ENCODE results near the gene NFATC2.
A peak's percentile ranks its signal among the peaks of the same experiment; 100 is the strongest.

NFATC2 gene

DNA sequence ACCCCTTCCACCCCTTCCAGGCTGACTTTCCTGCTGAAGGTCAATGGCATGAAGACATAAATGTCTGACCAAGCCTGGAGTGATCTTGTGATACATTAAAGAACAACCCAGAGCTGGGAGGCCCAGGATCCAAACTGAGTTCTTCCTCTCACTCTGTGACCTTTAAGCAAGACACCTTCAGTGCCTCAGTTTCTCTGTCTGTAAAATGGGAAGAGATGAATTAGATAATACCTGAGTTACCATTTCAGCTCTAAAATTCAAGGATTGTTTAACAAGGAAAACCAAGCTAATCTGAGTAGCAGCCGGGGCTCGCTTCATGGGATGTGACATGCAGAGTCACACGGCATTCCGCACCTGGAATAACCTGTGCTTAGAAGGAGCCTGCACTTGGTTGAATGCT, 7.0 kb upstream of the NFATC2 start (continued):
- TF ChIP-seq SCRT2 (tag by site-specific recombination; IDR thresholded peaks at IDR 0.05), result no peak
- no peak for TF ChIP-seq ZNF416 (tag by site-specific recombination; IDR thresholded peaks at IDR 0.05)
- no peak for TF ChIP-seq OSR2 (tag by site-specific recombination; IDR thresholded peaks at IDR 0.05)
- TF ChIP-seq, protein P1, sequence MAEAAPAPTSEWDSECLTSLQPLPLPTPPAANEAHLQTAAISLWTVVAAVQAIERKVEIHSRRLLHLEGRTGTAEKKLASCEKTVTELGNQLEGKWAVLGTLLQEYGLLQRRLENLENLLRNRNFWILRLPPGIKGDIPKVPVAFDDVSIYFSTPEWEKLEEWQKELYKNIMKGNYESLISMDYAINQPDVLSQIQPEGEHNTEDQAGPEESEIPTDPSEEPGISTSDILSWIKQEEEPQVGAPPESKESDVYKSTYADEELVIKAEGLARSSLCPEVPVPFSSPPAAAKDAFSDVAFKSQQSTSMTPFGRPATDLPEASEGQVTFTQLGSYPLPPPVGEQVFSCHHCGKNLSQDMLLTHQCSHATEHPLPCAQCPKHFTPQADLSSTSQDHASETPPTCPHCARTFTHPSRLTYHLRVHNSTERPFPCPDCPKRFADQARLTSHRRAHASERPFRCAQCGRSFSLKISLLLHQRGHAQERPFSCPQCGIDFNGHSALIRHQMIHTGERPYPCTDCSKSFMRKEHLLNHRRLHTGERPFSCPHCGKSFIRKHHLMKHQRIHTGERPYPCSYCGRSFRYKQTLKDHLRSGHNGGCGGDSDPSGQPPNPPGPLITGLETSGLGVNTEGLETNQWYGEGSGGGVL (tag by site-specific recombination; IDR thresholded peaks at IDR 0.05), result no peak
- TF ChIP-seq SP7 (tag by site-specific recombination; IDR thresholded peaks at IDR 0.05), result no peak
- TF ChIP-seq ZNF76 (tag by site-specific recombination; IDR thresholded peaks at IDR 0.05; ENCODE audit: borderline replicate concordance, low read depth), result no peak
- TF ChIP-seq ZNF658 (tag by site-specific recombination; IDR thresholded peaks at IDR 0.05), result no peak
- TF ChIP-seq, protein P2, sequence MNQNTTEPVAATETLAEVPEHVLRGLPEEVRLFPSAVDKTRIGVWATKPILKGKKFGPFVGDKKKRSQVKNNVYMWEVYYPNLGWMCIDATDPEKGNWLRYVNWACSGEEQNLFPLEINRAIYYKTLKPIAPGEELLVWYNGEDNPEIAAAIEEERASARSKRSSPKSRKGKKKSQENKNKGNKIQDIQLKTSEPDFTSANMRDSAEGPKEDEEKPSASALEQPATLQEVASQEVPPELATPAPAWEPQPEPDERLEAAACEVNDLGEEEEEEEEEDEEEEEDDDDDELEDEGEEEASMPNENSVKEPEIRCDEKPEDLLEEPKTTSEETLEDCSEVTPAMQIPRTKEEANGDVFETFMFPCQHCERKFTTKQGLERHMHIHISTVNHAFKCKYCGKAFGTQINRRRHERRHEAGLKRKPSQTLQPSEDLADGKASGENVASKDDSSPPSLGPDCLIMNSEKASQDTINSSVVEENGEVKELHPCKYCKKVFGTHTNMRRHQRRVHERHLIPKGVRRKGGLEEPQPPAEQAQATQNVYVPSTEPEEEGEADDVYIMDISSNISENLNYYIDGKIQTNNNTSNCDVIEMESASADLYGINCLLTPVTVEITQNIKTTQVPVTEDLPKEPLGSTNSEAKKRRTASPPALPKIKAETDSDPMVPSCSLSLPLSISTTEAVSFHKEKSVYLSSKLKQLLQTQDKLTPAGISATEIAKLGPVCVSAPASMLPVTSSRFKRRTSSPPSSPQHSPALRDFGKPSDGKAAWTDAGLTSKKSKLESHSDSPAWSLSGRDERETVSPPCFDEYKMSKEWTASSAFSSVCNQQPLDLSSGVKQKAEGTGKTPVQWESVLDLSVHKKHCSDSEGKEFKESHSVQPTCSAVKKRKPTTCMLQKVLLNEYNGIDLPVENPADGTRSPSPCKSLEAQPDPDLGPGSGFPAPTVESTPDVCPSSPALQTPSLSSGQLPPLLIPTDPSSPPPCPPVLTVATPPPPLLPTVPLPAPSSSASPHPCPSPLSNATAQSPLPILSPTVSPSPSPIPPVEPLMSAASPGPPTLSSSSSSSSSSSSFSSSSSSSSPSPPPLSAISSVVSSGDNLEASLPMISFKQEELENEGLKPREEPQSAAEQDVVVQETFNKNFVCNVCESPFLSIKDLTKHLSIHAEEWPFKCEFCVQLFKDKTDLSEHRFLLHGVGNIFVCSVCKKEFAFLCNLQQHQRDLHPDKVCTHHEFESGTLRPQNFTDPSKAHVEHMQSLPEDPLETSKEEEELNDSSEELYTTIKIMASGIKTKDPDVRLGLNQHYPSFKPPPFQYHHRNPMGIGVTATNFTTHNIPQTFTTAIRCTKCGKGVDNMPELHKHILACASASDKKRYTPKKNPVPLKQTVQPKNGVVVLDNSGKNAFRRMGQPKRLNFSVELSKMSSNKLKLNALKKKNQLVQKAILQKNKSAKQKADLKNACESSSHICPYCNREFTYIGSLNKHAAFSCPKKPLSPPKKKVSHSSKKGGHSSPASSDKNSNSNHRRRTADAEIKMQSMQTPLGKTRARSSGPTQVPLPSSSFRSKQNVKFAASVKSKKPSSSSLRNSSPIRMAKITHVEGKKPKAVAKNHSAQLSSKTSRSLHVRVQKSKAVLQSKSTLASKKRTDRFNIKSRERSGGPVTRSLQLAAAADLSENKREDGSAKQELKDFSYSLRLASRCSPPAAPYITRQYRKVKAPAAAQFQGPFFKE (tag by site-specific recombination; IDR thresholded peaks at IDR 0.05; ENCODE audit: borderline replicate concordance), result no peak
- no peak for TF ChIP-seq ZNF335 (tag by site-specific recombination; conservative IDR thresholded peaks at IDR 0.05)

DNA sequence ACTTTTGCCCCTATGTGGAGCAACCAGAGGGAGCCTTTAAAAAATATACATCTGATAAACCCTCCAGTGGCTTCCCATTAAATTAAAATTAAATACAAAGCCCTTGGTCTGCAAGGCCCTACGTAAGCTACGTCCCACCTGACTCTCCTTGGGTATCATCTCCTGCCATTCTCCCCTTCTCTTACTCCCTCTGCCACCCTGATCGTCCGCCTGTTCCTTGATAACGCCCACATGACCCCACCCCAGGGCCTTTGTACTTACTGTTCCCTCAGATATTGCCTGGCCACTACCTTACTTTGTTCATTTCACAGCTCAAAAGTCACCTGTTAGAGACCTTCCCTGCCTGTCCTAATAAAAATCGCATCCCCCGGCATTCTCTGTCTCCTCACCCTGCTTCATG, 5.4 kb upstream of the NFATC2 start:
- TF ChIP-seq ZNF623 (tag by site-specific recombination; IDR thresholded peaks at IDR 0.05), result peak; percentile 21; the same call in 1 of the 2 replicates
- no peak for TF ChIP-seq ZNF2 (tag by site-specific recombination; IDR thresholded peaks at IDR 0.05)
- TF ChIP-seq ZNF785 (tag by site-specific recombination; IDR thresholded peaks at IDR 0.05), result no peak
- H3K27ac ChIP-seq (ENCODE audit: extremely low read depth, low read depth, low read length), result no peak overlapping the region
- H3K4me1 ChIP-seq (ENCODE audit: control insufficient read depth, insufficient read depth, low read length), result no peaks in the 10 kb centered on the region
- ChIA-PET CTCF (interaction anchor here (0.5 kb wide), 1 partner anchor 290 kb away, joined by 3 read pairs; no protein-coding TSS in a partner anchor), POLR2A (no interaction called here)
- H3K4me3 ChIP-seq (ENCODE audit: low read depth, low read length), result no peak overlapping the region
- no peaks in the 10 kb centered on the region for H3K9me3 ChIP-seq (ENCODE audit: control insufficient read depth, insufficient read depth, low read depth, low read length)
- H3K36me3 ChIP-seq (ENCODE audit: control insufficient read depth in 2 of 2, insufficient read depth in 1 of 2, low read length in 2 of 2), result no peaks in the 10 kb centered on the region

DNA sequence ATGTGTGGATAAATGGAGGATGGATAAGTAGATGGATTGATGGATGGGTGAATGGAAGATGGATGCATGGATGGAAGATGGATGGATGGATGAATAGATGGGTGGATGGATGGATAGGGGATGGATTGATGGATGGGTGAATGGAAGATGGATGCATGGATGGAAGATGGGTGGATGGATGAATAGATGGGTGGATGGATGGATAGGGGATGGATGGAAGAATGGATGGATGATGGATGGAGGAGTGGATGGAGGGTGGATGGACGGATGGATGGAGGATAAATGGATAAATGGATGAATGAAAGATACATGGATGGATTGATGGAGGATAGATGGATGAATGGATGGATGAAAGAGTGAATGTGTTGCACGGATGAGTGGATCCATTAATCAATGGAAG, 3.0 kb upstream of the NFATC2 start:
- ChIA-PET POLR2A (no interaction called here), CTCF (no interaction called here)
- Histone ChIP-seq H3K36me3 (ENCODE audit: control insufficient read depth in 2 of 2, insufficient read depth in 1 of 2, low read length in 2 of 2) (no peaks in the 10 kb centered on the region), H3K4me1 (ENCODE audit: control insufficient read depth, insufficient read depth, low read length) (peaks cover 3% of the 10 kb centered on the region; the same call in 1 of the 2 replicates), H3K4me3 (ENCODE audit: low read depth, low read length) (no peak overlapping the region), H3K9me3 (ENCODE audit: control insufficient read depth, insufficient read depth, low read depth, low read length) (no peaks in the 10 kb centered on the region), H3K27ac (ENCODE audit: extremely low read depth, low read depth, low read length) (no peak overlapping the region)
- no peak for TF ChIP-seq ZNF114 (tag by site-specific recombination; IDR thresholded peaks at IDR 0.05)
- no peak for TF ChIP-seq ZNF701 (tag by site-specific recombination; IDR thresholded peaks at IDR 0.05)
- TF ChIP-seq, protein P3, sequence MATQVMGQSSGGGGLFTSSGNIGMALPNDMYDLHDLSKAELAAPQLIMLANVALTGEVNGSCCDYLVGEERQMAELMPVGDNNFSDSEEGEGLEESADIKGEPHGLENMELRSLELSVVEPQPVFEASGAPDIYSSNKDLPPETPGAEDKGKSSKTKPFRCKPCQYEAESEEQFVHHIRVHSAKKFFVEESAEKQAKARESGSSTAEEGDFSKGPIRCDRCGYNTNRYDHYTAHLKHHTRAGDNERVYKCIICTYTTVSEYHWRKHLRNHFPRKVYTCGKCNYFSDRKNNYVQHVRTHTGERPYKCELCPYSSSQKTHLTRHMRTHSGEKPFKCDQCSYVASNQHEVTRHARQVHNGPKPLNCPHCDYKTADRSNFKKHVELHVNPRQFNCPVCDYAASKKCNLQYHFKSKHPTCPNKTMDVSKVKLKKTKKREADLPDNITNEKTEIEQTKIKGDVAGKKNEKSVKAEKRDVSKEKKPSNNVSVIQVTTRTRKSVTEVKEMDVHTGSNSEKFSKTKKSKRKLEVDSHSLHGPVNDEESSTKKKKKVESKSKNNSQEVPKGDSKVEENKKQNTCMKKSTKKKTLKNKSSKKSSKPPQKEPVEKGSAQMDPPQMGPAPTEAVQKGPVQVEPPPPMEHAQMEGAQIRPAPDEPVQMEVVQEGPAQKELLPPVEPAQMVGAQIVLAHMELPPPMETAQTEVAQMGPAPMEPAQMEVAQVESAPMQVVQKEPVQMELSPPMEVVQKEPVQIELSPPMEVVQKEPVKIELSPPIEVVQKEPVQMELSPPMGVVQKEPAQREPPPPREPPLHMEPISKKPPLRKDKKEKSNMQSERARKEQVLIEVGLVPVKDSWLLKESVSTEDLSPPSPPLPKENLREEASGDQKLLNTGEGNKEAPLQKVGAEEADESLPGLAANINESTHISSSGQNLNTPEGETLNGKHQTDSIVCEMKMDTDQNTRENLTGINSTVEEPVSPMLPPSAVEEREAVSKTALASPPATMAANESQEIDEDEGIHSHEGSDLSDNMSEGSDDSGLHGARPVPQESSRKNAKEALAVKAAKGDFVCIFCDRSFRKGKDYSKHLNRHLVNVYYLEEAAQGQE (tag by site-specific recombination; IDR thresholded peaks at IDR 0.05), result no peak
- TF ChIP-seq ZNF366 (tag by site-specific recombination; conservative IDR thresholded peaks at IDR 0.05), result peak; percentile 97
- TF ChIP-seq ZNF610 (tag by site-specific recombination; IDR thresholded peaks at IDR 0.05; ENCODE audit: borderline replicate concordance), result no peak
- TF ChIP-seq, protein P4, sequence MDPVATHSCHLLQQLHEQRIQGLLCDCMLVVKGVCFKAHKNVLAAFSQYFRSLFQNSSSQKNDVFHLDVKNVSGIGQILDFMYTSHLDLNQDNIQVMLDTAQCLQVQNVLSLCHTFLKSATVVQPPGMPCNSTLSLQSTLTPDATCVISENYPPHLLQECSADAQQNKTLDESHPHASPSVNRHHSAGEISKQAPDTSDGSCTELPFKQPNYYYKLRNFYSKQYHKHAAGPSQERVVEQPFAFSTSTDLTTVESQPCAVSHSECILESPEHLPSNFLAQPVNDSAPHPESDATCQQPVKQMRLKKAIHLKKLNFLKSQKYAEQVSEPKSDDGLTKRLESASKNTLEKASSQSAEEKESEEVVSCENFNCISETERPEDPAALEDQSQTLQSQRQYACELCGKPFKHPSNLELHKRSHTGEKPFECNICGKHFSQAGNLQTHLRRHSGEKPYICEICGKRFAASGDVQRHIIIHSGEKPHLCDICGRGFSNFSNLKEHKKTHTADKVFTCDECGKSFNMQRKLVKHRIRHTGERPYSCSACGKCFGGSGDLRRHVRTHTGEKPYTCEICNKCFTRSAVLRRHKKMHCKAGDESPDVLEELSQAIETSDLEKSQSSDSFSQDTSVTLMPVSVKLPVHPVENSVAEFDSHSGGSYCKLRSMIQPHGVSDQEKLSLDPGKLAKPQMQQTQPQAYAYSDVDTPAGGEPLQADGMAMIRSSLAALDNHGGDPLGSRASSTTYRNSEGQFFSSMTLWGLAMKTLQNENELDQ (tag by site-specific recombination; IDR thresholded peaks at IDR 0.05; ENCODE audit: low read depth), result no peak
- no peak for TF ChIP-seq ZNF2 (tag by site-specific recombination; IDR thresholded peaks at IDR 0.05)
- TF ChIP-seq ZBTB17 (tag by site-specific recombination; IDR thresholded peaks at IDR 0.05), result peak; percentile 100
- no peak for TF ChIP-seq ZNF571 (tag by site-specific recombination; IDR thresholded peaks at IDR 0.05)

Data from HEK293 (cell line).